HG03066 (cell line): ENCODE results near the gene INPP4B.

Experiments
- ATAC-seq: cut with Tn5 transposase; IDR thresholded peaks from one replicate; pipeline ENCODE4 v1.9.1; 2021; ENCODE audit warnings: low read depth; ENCODE audit not compliant: unreplicated experiment

INPP4B gene

DNA sequence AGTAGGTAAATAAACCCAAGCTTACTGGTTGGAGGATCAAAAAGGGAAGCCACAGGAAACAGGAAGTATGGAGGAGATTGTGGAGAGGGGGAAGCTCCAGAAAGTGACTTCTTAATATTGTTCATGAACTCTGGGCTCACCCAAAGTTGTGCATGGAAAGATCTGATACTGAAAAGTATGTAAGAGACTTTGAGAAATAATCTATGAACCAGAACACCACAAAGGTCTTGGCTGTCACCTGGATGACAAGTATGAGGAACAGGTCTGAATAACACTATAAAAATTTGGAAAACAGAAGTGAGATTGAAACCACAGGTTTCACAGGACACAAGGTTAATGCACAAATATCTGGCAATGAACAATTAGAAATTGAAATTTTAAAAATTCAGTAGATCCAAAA lies 567.4 kb downstream of the INPP4B start:
- no peak for ATAC-seq

- ATAC-seq, result no peak
These were observed 567.9 kb downstream of the INPP4B start for GRCh38 chr4:142278171-142278570.

GRCh38 chr4:142274137-142274536 lies 572.0 kb downstream of the INPP4B start:
- no peak for ATAC-seq

DNA sequence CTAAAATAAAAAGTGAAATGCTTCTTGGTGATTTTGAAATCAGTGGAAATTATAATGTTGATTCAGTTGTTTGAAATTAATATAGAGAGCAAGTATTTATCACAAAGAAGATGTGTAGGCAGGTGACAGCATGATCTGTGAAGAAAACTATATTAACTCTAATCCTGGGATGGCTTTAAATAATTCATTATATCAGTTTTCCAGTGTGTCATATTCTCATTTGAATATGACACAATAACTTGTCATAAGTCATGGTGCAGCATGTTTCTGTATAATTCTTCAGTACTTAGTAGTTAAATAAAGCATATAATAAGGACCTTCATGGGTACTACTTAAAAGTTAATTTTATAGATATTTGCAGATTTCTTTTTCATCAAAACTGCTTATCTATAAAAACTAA lies 573.6 kb downstream of the INPP4B start:
- ATAC-seq, result no peak

DNA sequence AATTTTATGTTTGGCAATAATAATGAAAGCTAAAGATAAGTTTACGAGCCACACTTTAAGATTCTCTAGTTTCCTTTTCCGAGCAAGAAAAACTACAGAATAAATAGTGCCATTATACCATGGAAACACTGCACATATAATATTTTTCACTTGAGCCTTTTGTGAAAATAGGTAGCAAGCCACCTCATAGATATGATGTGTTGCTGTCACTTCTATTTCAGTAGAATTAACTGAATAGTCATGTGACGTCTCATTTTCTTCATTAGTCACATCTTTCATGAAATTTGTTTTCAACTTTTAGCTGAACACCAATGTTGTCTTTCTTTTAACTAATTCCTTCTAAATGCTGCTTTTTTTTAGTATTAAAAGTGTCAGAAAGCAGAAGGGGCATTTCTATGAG lies 574.3 kb downstream of the INPP4B start:
- ATAC-seq, result no peak

DNA sequence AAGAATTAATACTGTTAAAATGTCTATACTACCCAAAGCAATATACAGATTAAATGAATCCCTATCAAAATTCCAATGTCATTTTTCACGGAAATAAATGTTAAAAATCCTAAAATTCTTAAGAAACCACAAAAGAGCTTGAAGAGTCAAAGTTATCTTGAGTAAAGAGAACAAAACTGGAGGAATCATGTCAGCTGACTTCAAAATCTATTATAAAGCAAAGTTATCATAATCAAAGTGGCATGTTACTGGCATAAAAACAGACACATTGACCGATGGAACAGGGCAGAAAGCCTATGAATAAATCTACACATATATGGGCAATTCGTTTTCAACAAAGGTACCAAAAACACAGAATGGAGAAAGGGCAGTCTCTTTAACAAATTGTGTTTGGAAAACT lies 579.0 kb downstream of the INPP4B start:
- no peak for ATAC-seq

DNA sequence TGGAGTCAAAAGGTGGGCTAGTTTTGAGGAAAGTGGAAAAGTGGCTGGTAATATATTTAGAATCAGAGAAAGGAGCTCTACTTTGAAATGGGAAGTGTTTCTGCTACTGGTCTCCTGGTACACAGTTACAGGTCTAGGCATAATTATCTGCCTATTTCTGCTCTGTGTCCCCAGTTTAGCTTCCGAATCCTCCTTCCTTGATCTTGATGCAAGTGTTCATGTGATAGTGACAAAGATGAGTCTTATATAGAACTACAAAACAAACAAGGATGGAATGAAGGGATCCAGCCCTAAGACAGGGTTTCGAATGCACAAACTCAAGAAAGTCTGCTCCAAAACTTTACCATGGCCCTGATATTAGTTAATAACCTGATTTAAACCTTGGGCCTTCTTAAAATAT lies 580.2 kb downstream of the INPP4B start:
- ATAC-seq, result no peak

GRCh38 chr4:142265536-142265935 lies 580.6 kb downstream of the INPP4B start:
- ATAC-seq, result no peak

GRCh38 chr4:142264961-142265360 lies 581.1 kb downstream of the INPP4B start:
- ATAC-seq, result no peak

DNA sequence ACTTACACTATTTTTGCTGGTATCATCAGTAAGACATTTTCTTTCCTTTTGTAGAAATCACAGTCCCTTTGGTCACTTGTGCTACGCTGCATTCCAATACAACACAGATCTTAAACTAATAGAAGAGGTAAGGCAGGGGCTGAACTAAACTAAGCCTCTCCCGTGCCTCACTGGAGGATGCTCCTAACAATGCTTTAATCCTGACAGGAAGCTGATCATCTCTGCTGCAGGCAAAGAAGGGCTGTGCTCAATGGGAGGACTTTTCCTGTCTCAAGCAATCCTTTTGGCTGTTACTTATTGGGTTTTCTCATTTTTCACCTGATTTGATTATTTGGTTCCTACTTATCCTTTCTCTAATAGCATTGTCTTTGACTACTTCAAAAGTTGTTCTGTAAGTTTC lies 583.1 kb downstream of the INPP4B start:
- ATAC-seq, result no peak

- no peak for ATAC-seq
These were observed 597.2 kb downstream of the INPP4B start for GRCh38 chr4:142248946-142249345.

GRCh38 chr4:142243255-142243654 lies 602.8 kb downstream of the INPP4B start:
- no peak for ATAC-seq

GRCh38 chr4:142242156-142242555 lies 603.9 kb downstream of the INPP4B start:
- no peak for ATAC-seq

DNA sequence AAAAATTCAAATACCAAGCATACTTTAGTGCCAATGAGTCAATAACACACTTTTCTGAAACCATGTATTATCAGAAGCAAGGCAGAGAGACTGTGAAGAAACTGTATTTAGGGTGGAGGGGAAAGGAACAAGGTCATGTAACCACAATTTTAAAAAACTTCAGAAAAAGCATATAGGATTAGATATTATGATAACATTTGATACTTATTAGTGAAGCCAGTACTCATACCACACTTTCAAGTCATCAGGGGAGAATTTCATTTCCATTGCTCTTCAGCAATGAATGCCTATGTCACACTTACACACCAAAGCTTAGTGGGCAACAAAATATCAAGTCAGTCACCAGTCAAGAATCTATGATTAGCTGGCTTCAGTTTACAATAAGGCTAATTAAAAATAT lies 607.5 kb downstream of the INPP4B start:
- ATAC-seq, result no peak

DNA sequence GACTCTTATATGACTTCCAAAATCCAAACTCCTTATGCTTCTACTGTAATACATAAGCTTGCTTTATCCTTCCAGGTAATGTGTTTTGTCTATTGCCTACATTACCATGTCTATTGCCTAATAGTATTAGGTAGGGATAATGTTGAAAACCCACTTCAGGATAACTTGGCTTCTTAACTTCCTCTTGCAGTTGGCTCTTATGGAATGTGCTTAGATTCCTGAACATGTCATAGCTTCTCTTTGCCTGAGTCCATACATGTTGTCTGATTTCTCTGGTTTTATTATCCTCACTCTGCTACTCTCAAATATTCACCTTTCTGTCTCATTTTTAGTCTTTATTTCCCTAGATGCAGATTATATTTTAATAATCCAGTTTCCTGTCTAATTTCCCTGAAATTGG lies 609.8 kb downstream of the INPP4B start:
- ATAC-seq, result no peak

- ATAC-seq, result no peak
These were observed 614.3 kb downstream of the INPP4B start for GRCh38 chr4:142231787-142232186.

- no peak for ATAC-seq
These were observed 615.1 kb downstream of the INPP4B start for GRCh38 chr4:142230991-142231390.

DNA sequence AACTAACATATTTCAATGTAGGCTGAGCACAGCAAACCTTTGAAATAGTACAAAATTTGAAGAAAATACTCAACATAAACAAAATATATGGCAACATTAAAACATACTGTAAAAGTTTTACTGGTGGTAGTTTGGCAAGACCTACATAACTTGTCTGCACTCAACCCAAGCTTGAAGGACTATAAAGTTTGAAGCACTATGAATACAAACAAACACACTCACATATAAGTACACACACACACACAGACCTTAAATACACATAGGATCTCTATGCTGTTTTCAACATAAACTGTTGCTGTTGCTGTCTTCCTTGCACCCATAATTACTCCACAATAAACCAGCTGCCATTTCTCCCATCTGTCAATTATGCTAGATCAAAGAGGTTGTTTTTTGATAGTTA lies 620.1 kb downstream of the INPP4B start:
- no peak for ATAC-seq

DNA sequence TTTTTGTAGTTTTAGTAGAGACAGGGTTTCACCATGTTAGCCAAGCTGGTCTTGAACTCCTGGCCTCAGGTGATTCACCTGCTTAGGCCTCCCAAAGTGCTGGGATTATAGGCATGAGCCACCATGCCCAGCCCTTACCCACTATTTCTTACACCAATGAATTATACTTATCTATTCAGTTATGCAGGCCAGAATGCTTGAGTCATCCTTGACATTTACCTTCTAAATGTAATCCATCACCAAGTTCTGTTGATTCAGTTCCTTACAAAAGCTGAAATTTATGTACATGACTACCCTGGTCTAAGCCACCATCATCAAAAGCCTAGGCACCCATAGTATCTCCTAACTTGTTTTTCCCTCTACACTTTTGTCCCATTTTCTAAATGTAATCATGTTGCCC lies 624.0 kb downstream of the INPP4B start:
- ATAC-seq, result no peak

DNA sequence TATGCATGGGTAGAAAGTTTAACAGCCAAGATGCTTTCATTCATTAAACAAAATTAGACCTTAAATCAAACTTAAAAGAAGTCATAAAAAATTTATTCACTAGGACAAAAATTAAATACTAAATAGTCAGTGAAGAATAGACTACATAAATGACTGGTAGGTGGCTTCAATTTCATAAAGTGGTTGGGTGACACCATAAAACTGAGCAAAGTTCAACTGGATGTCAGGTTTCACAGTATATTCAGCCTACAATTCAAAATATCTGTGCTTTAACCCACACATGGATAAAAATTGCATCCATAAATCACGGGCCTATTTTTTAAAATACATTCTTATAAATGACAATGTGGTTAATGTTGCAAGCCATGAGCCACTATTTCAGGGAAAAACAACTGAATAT lies 627.4 kb downstream of the INPP4B start:
- ATAC-seq, result no peak

DNA sequence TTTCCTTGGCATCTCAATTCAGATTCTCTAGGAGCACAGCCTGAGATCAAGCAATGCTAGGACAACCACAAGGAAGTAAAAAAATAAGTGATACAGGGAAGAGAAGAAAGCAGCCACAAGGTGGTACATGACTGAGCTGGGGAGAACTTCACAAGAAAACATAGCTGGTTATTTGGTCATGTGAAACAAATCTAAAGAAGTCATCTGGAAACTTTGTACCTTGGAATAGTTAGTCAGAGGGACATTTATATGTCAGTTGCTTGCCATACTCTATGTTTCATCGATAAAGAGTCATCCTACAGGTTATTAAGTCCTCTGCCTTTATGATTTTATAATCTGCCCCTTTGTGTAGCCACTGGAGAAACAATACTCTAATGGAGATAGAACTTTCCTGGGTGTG lies 634.7 kb downstream of the INPP4B start:
- no peak for ATAC-seq

- ATAC-seq, result no peak
These were observed 642.6 kb downstream of the INPP4B start for GRCh38 chr4:142203505-142203904.
